Measurements from ENCODE around the gene CACNA1S. TPM values are rescaled to one million over a fixed set of nuclear protein-coding genes. Genes with fewer than 3 reads are reported as not detected.

CACNA1S gene
- total and polyA plus RNA-seq, 2 experiments from 2014 or later, result not detected

GRCh38 chr1:201104141-201104540 is 8.1 kb downstream of the CACNA1S start:
- no peak for DNase-seq
- no peaks in the 10 kb centered on the region for H3K9me3 ChIP-seq (ENCODE audit: low read depth)
- WGBS, 2 experiments (ENCODE audit: low coverage in 1 of 2, low lambda C conversion rate in 2 of 2, missing lambda C conversion rate in 2 of 2), result 0% methylated on average over 1 of the region's 1 CpG
- H3K4me2 ChIP-seq (ENCODE audit: unreplicated experiment), result no peak overlapping the region
- H3K36me3 ChIP-seq (ENCODE audit: low read depth), result no peaks in the 10 kb centered on the region
- no peaks in the 10 kb centered on the region for H3F3A ChIP-seq (ENCODE audit: insufficient read depth)
- in situ Hi-C loops (cut with MboI), result no loop called here
- H2AFZ ChIP-seq, result no peak overlapping the region
- no peaks in the 10 kb centered on the region for H3K4me1 ChIP-seq (ENCODE audit: insufficient read depth)
- no peaks in the 10 kb centered on the region for H3K79me2 ChIP-seq (ENCODE audit: insufficient read depth)
- TF ChIP-seq EZH2phosphoT487 (IDR thresholded peaks at IDR 0.05; ENCODE audit: insufficient read depth, low read depth) (no peak), EZH2 (IDR thresholded peaks at IDR 0.05; ENCODE audit: insufficient read depth, poor library complexity, severe bottlenecking) (no peak)
- H3K27ac ChIP-seq, result no peak overlapping the region
- no peaks in the 10 kb centered on the region for H4K20me1 ChIP-seq (ENCODE audit: insufficient read depth)
- peaks cover 45% of the 10 kb centered on the region for H3K27me3 ChIP-seq (replicated peaks; ENCODE audit: insufficient read depth)
- H3K4me3 ChIP-seq, result no peak overlapping the region
- H3K9ac ChIP-seq, result no peak overlapping the region
- no peaks in the 10 kb centered on the region for H3K9me2 ChIP-seq (ENCODE audit: insufficient read depth)

GRCh38 chr1:201103666-201104065 is 8.6 kb downstream of the CACNA1S start:
- no peak for TF ChIP-seq EZH2phosphoT487 (IDR thresholded peaks at IDR 0.05; ENCODE audit: insufficient read depth, low read depth)
- TF ChIP-seq EZH2 (IDR thresholded peaks at IDR 0.05; ENCODE audit: insufficient read depth, poor library complexity, severe bottlenecking), result no peak
- in situ Hi-C loops (cut with MboI), result no loop called here
- DNase-seq, result no peak
- no peaks in the 10 kb centered on the region for H3K36me3 ChIP-seq (ENCODE audit: low read depth)
- no peaks in the 10 kb centered on the region for H3K9me3 ChIP-seq (ENCODE audit: low read depth)
- no peaks in the 10 kb centered on the region for H3F3A ChIP-seq (ENCODE audit: insufficient read depth)
- H3K79me2 ChIP-seq (ENCODE audit: insufficient read depth), result no peaks in the 10 kb centered on the region
- H2AFZ ChIP-seq, result no peak overlapping the region
- WGBS, 2 experiments (ENCODE audit: low coverage in 1 of 2, low lambda C conversion rate in 2 of 2, missing lambda C conversion rate in 2 of 2), result 53 to 59% methylated on average over 8 to 9 of the region's 9 CpGs
- H3K4me1 ChIP-seq (ENCODE audit: insufficient read depth), result no peaks in the 10 kb centered on the region
- no peaks in the 10 kb centered on the region for H4K20me1 ChIP-seq (ENCODE audit: insufficient read depth)
- H3K4me3 ChIP-seq, result no peak overlapping the region
- peaks cover 50% of the 10 kb centered on the region for H3K27me3 ChIP-seq (replicated peaks; ENCODE audit: insufficient read depth)
- H3K4me2 ChIP-seq (ENCODE audit: unreplicated experiment), result no peak overlapping the region
- no peak overlapping the region for H3K27ac ChIP-seq
- H3K9ac ChIP-seq, result no peak overlapping the region
- H3K9me2 ChIP-seq (ENCODE audit: insufficient read depth), result no peaks in the 10 kb centered on the region

- peaks cover 51% of the 10 kb centered on the region for H3K27me3 ChIP-seq (replicated peaks; ENCODE audit: insufficient read depth)
- no peaks in the 10 kb centered on the region for H3K36me3 ChIP-seq (ENCODE audit: low read depth)
- H3K9me3 ChIP-seq (ENCODE audit: low read depth), result no peaks in the 10 kb centered on the region
- WGBS, 2 experiments (ENCODE audit: low coverage in 1 of 2, low lambda C conversion rate in 2 of 2, missing lambda C conversion rate in 2 of 2), result 62 to 70% methylated on average over 12 of the region's 12 CpGs
- no peaks in the 10 kb centered on the region for H4K20me1 ChIP-seq (ENCODE audit: insufficient read depth)
- H3F3A ChIP-seq (ENCODE audit: insufficient read depth), result no peaks in the 10 kb centered on the region
- TF ChIP-seq EZH2phosphoT487 (IDR thresholded peaks at IDR 0.05; ENCODE audit: insufficient read depth, low read depth) (no peak), EZH2 (IDR thresholded peaks at IDR 0.05; ENCODE audit: insufficient read depth, poor library complexity, severe bottlenecking) (no peak)
- no peak overlapping the region for H3K27ac ChIP-seq
- no peak for DNase-seq
- H3K9ac ChIP-seq, result no peak overlapping the region
- H2AFZ ChIP-seq, result no peak overlapping the region
- no peak overlapping the region for H3K4me2 ChIP-seq (ENCODE audit: unreplicated experiment)
- H3K79me2 ChIP-seq (ENCODE audit: insufficient read depth), result no peaks in the 10 kb centered on the region
- H3K4me1 ChIP-seq (ENCODE audit: insufficient read depth), result no peaks in the 10 kb centered on the region
- H3K9me2 ChIP-seq (ENCODE audit: insufficient read depth), result no peaks in the 10 kb centered on the region
- in situ Hi-C loops (cut with MboI), result no loop called here
- H3K4me3 ChIP-seq, result no peak overlapping the region
These were observed 11.9 kb downstream of the CACNA1S start for GRCh38 chr1:201100169-201100930.

- Histone ChIP-seq H2AFZ (no peak overlapping the region), H3K4me2 (ENCODE audit: unreplicated experiment) (no peak overlapping the region), H3K79me2 (ENCODE audit: insufficient read depth) (no peaks in the 10 kb centered on the region), H3K36me3 (ENCODE audit: low read depth) (no peaks in the 10 kb centered on the region), H3F3A (ENCODE audit: insufficient read depth) (no peaks in the 10 kb centered on the region), H3K4me1 (ENCODE audit: insufficient read depth) (no peaks in the 10 kb centered on the region), H3K9me3 (ENCODE audit: low read depth) (no peaks in the 10 kb centered on the region), H3K9ac (no peak overlapping the region), H4K20me1 (ENCODE audit: insufficient read depth) (no peaks in the 10 kb centered on the region), H3K27me3 (replicated peaks; ENCODE audit: insufficient read depth) (peaks cover 46% of the 10 kb centered on the region), H3K4me3 (no peak overlapping the region), H3K9me2 (ENCODE audit: insufficient read depth) (no peaks in the 10 kb centered on the region), H3K27ac (no peak overlapping the region)
- 35% methylated on average over 5 of the region's 5 CpGs for WGBS, 2 experiments (ENCODE audit: low coverage in 1 of 2, low lambda C conversion rate in 2 of 2, missing lambda C conversion rate in 2 of 2)
- no peak for TF ChIP-seq EZH2 (IDR thresholded peaks at IDR 0.05; ENCODE audit: insufficient read depth, poor library complexity, severe bottlenecking)
- TF ChIP-seq EZH2phosphoT487 (IDR thresholded peaks at IDR 0.05; ENCODE audit: insufficient read depth, low read depth), result no peak
- DNase-seq, result no peak
- in situ Hi-C loops (cut with MboI), result no loop called here
These were observed 13.1 kb downstream of the CACNA1S start for GRCh38 chr1:201098992-201099677.

All from GM23248 (cell line).